Testis (tissue), 2 donors: ENCODE measurements around the gene DPYD.

Source experiments
- CTCF ChIP-seq, 3 experiments: fragments of 450-650 bp in 2 of 3; fragments of 200-600 bp in 1 of 3; sonication (generic) in 1 of 3; IDR thresholded peaks; one replicate each; pipeline ENCODE4 v1.5.1; 2016 to 2019; ENCODE audit warnings: antibody characterized with exemption in 3 of 3, mild to moderate bottlenecking in 2 of 3, moderate library complexity in 1 of 3
- POLR2A ChIP-seq: fragments of 450-650 bp; IDR thresholded peaks from one replicate; pipeline ENCODE4 v1.6.1; 2017; ENCODE audit warnings: antibody characterized with exemption, mild to moderate bottlenecking, moderate library complexity

- TF ChIP-seq CTCF (IDR thresholded peaks at IDR 0.05) (no peak), POLR2A (no peak)
Observed at GRCh38 chr1:97034651-97035050, 886.2 kb downstream of the DPYD start.
